PC-9 (cell line): ENCODE results near the gene ATP13A3.

Experiments used
- CTCF ChIP-seq: fragments of 200-600 bp; sonication (generic); conservative IDR thresholded peaks from 2 replicates; pipeline ENCODE4 v1.6.1; 2017; ENCODE audit warnings: mixed run types, antibody characterized with exemption, mild to moderate bottlenecking, moderate library complexity
- EZH2 ChIP-seq: fragments of 200-600 bp; sonication (generic); IDR thresholded peaks from 2 replicates; pipeline ENCODE4 v1.8.0; 2017; ENCODE audit warnings: antibody characterized with exemption, low read depth

- TF ChIP-seq CTCF (no peak), EZH2 (no peak)
Observed at GRCh38 chr3:194381460-194381875, 105.3 kb downstream of the ATP13A3 start.
